Measurements from ENCODE around the gene HBA2.

- TF ChIP-seq CEBPB (IDR thresholded peaks at IDR 0.05; ENCODE audit: low read depth, low read length) (no peak), CHD1 (IDR thresholded peaks at IDR 0.05; ENCODE audit: low read depth, low read length) (no peak), CTCF (conservative IDR thresholded peaks at IDR 0.05; ENCODE audit: low read depth, low read length) (no peak), POLR2A (IDR thresholded peaks at IDR 0.05; ENCODE audit: low read depth, low read length) (no peak), FOS (IDR thresholded peaks at IDR 0.05; ENCODE audit: low read depth, low read length) (no peak), ELK1 (IDR thresholded peaks at IDR 0.05; ENCODE audit: borderline replicate concordance, low read depth, low read length) (no peak), USF2 (IDR thresholded peaks at IDR 0.05; ENCODE audit: low read depth, low read length) (no peak), MAFK (IDR thresholded peaks at IDR 0.05; ENCODE audit: low read depth, low read length) (no peak), SMC3 (IDR thresholded peaks at IDR 0.05; ENCODE audit: low read depth, low read length) (no peak), RAD21 (IDR thresholded peaks at IDR 0.05; ENCODE audit: low read length) (no peak), RFX5 (IDR thresholded peaks at IDR 0.05; ENCODE audit: low read depth, low read length) (no peak), MXI1 (IDR thresholded peaks at IDR 0.05; ENCODE audit: borderline replicate concordance, low read depth, low read length) (no peak), BHLHE40 (IDR thresholded peaks at IDR 0.05; ENCODE audit: low read depth, low read length) (no peak), RCOR1 (IDR thresholded peaks at IDR 0.05; ENCODE audit: insufficient replicate concordance, low read length) (no peak)
These were observed 43.6 kb upstream of the HBA2 start for GRCh38 chr16:129075-129474.
